H1 (cell line): ENCODE data around the gene CIBAR2. TPM values are rescaled to one million over a fixed set of nuclear protein-coding genes. Genes with fewer than 3 reads are reported as not detected.

Experiments used
- CTCF ChIA-PET: fragments of 300-600 bp; sonication (Branson Sonifier 250); formaldehyde crosslinking; loops from one replicate; lab custom pipeline; 2021; ENCODE audit not compliant: partially characterized antibody; lab: Charles Lee
- POLR2A ChIA-PET: fragments of 300-600 bp; sonication (Branson Sonifier 250); formaldehyde crosslinking; loops from one replicate; lab custom pipeline; 2021; ENCODE audit warnings: inconsistent platforms; ENCODE audit not compliant: partially characterized antibody; lab: Charles Lee
- DNase-seq, 2 experiments: peaks; one replicate each; pipeline versions ENCODE4 v3.0.0 to v3.0.0-alpha.2; 2010 to 2022; ENCODE audit warnings: low spot score in 2 of 2, low read depth in 1 of 2, mixed read lengths in 1 of 2
- FAIRE-seq: peaks from 2 replicates; lab custom pipeline; 2011; peaks lifted over from hg19 to GRCh38; lab: Jason Lieb, UNC
- H2AFZ ChIP-seq: 2 replicates; pipeline ENCODE4 v1.8.1; 2012; ENCODE audit warnings: low read length, inconsistent platforms
- H2AK5ac ChIP-seq: 2 replicates; pipeline ENCODE4 v1.6.1; 2013; ENCODE audit warnings: low read depth, low read length
- H2BK120ac ChIP-seq: replicated peaks from 2 replicates; pipeline ENCODE3; 2013; ENCODE audit warnings: low read depth, low read length, inconsistent platforms
- H2BK12ac ChIP-seq: 2 replicates; pipeline ENCODE4 v1.6.1; 2013; ENCODE audit warnings: low read depth, low read length
- H2BK15ac ChIP-seq: 2 replicates; pipeline ENCODE4 v1.6.1; 2013; ENCODE audit warnings: low read length
- H2BK20ac ChIP-seq: 2 replicates; pipeline ENCODE4 v1.6.1; 2013; ENCODE audit warnings: low read length
- H2BK5ac ChIP-seq: 2 replicates; pipeline ENCODE4 v1.6.1; 2013; ENCODE audit warnings: low read depth, low read length
- H3K14ac ChIP-seq: 2 replicates; pipeline ENCODE4 v1.6.1; 2013; ENCODE audit warnings: inconsistent platforms; ENCODE audit not compliant: insufficient read length
- H3K18ac ChIP-seq: 2 replicates; pipeline ENCODE4 v1.6.1; 2013; ENCODE audit warnings: low read length; ENCODE audit errors: extremely low read depth
- H3K23ac ChIP-seq: 2 replicates; pipeline ENCODE4 v1.6.1; 2013; ENCODE audit warnings: inconsistent platforms; ENCODE audit not compliant: insufficient read length
- H3K23me2 ChIP-seq: 2 replicates; pipeline ENCODE4 v1.6.1; 2013; ENCODE audit warnings: low read depth, low read length
- H3K27ac ChIP-seq: 2 replicates; pipeline ENCODE4 v1.6.1; 2011; ENCODE audit warnings: low read depth, low read length, inconsistent platforms
- H3K27me3 ChIP-seq, 4 experiments: replicated peaks in 1 of 4; 1 replicate in 1 of 4; 2 replicates in 3 of 4; pipeline versions ENCODE4 v1.6.1 to v1.8.1; 2011 to 2013; ENCODE audit warnings: low read length in 3 of 4, mild to moderate bottlenecking in 3 of 4, inconsistent platforms in 2 of 4, mixed read lengths in 2 of 4, moderate library complexity in 1 of 4; ENCODE audit not compliant: control insufficient read depth in 3 of 4, insufficient read depth in 3 of 4; ENCODE audit errors: extremely low read depth in 1 of 4
- H3K36me3 ChIP-seq, 4 experiments: 2 replicates each; pipeline versions ENCODE4 v1.6.1 to v1.8.1; 2011 to 2013; ENCODE audit warnings: mild to moderate bottlenecking in 4 of 4, low read length in 3 of 4, moderate library complexity in 2 of 4, control low read depth in 1 of 4, inconsistent platforms in 1 of 4; ENCODE audit not compliant: insufficient read depth in 4 of 4, control insufficient read depth in 2 of 4
- H3K4ac ChIP-seq: replicated peaks from 2 replicates; pipeline ENCODE3; 2013; ENCODE audit warnings: low read length, low read depth, mixed read lengths, inconsistent platforms; ENCODE audit not compliant: insufficient read length
- H3K4me1 ChIP-seq, 4 experiments: replicated peaks in 1 of 4; 1 replicate in 1 of 4; 2 replicates in 3 of 4; pipeline versions ENCODE4 v1.6.1 to v1.8.1; 2011 to 2013; ENCODE audit warnings: low read length in 3 of 4, inconsistent platforms in 2 of 4, mixed read lengths in 1 of 4; ENCODE audit not compliant: insufficient read depth in 4 of 4, control insufficient read depth in 3 of 4
- H3K4me2 ChIP-seq, 2 experiments: 2 replicates each; pipeline versions ENCODE4 v1.6.1 to v1.8.1; 2011 to 2013; ENCODE audit warnings: low read depth in 2 of 2, low read length in 2 of 2, control low read depth in 1 of 2, inconsistent platforms in 1 of 2, mild to moderate bottlenecking in 1 of 2; ENCODE audit not compliant: insufficient read depth in 1 of 2
- H3K4me3 ChIP-seq, 4 experiments: fragments of 200-600, 300-600 bp in 1 of 4; sonication (generic), shearing (Covaris generic), sonication (Bioruptor Twin) in 1 of 4; 2 replicates each; pipeline versions ENCODE4 v1.5.1 to v1.8.1; 2011 to 2016; ENCODE audit warnings: low read length in 4 of 4, low read depth in 3 of 4, control low read depth in 2 of 4, inconsistent platforms in 2 of 4, mild to moderate bottlenecking in 2 of 4, mixed read lengths in 1 of 4, moderate library complexity in 1 of 4; ENCODE audit not compliant: insufficient read depth in 2 of 4; ENCODE audit errors: extremely low read depth in 1 of 4
- H3K56ac ChIP-seq: replicated peaks from 2 replicates; pipeline ENCODE3; 2013; ENCODE audit warnings: low read depth, mild to moderate bottlenecking, mixed read lengths, low read length, inconsistent platforms; ENCODE audit not compliant: insufficient read length
- H3K79me1 ChIP-seq: 2 replicates; pipeline ENCODE4 v1.6.1; 2013; ENCODE audit warnings: low read depth, low read length, control low read depth
- H3K79me2 ChIP-seq, 2 experiments: 2 replicates each; pipeline versions ENCODE4 v1.6.1 to v1.8.1; 2012 to 2013; ENCODE audit warnings: low read length in 2 of 2, mild to moderate bottlenecking in 2 of 2, inconsistent platforms in 1 of 2; ENCODE audit not compliant: insufficient read depth in 2 of 2, control insufficient read depth in 1 of 2
- H3K9ac ChIP-seq, 4 experiments: replicated peaks in 1 of 4; 1 replicate in 1 of 4; 2 replicates in 3 of 4; pipeline versions ENCODE4 v1.6.1 to v1.8.1; 2011 to 2013; ENCODE audit warnings: low read depth in 3 of 4, low read length in 3 of 4, control low read depth in 2 of 4, mild to moderate bottlenecking in 2 of 4, moderate library complexity in 2 of 4, inconsistent platforms in 1 of 4; ENCODE audit errors: extremely low read depth in 1 of 4
- H3K9me3 ChIP-seq, 2 experiments: 2 replicates each; pipeline versions ENCODE4 v1.6.1 to v1.8.1; 2012 to 2013; ENCODE audit warnings: mild to moderate bottlenecking in 2 of 2, moderate library complexity in 2 of 2, control low read depth in 1 of 2, inconsistent platforms in 1 of 2, low read depth in 1 of 2, low read length in 1 of 2, mixed read lengths in 1 of 2; ENCODE audit not compliant: insufficient read depth in 2 of 2
- H4K20me1 ChIP-seq, 2 experiments: replicated peaks in 1 of 2; 2 replicates each; pipeline versions ENCODE3 to v1.8.1; 2011 to 2013; ENCODE audit warnings: inconsistent platforms in 2 of 2, low read length in 2 of 2, mild to moderate bottlenecking in 1 of 2; ENCODE audit not compliant: insufficient read depth in 2 of 2, control insufficient read depth in 1 of 2
- H4K5ac ChIP-seq: 2 replicates; pipeline ENCODE4 v1.6.1; 2013; ENCODE audit warnings: low read length, low read depth, mixed read lengths, inconsistent platforms; ENCODE audit not compliant: insufficient read length
- H4K8ac ChIP-seq: 2 replicates; pipeline ENCODE4 v1.8.0; 2013; ENCODE audit warnings: mild to moderate bottlenecking, moderate library complexity, low read length, inconsistent platforms; ENCODE audit not compliant: insufficient read depth; ENCODE audit errors: extremely low read depth
- H4K91ac ChIP-seq: replicated peaks from 2 replicates; pipeline ENCODE3; 2013; ENCODE audit warnings: low read length, mixed read lengths, inconsistent platforms; ENCODE audit not compliant: insufficient read length
- CBX5 ChIP-seq: fragments of 300-800, 300-1000 bp; sonication (generic); IDR thresholded peaks from 2 replicates; pipeline ENCODE4 v1.7.1; 2016; ENCODE audit warnings: antibody characterized with exemption, low read length, low read depth
- GTF2F1 ChIP-seq: IDR thresholded peaks from 2 replicates; pipeline ENCODE4 v1.6.1; 2012; ENCODE audit warnings: low read depth, low read length, improper control_type of control experiment, borderline replicate concordance
- KDM1A ChIP-seq: fragments of 200-600, 300-600 bp; sonication (generic); IDR thresholded peaks from 2 replicates; pipeline ENCODE4 v1.7.1; 2016; ENCODE audit warnings: mild to moderate bottlenecking, low read length, borderline replicate concordance
- MAFK ChIP-seq: IDR thresholded peaks from 2 replicates; pipeline ENCODE4 v1.6.1; 2012; ENCODE audit warnings: low read depth, mild to moderate bottlenecking, improper control_type of control experiment, low read length
- MAX ChIP-seq: IDR thresholded peaks from 2 replicates; pipeline ENCODE4 v1.6.1; 2012; ENCODE audit warnings: inconsistent platforms
- NRF1 ChIP-seq: IDR thresholded peaks from 2 replicates; pipeline ENCODE4 v1.6.1; 2011; ENCODE audit warnings: mild to moderate bottlenecking, low read depth, low read length, improper control_type of control experiment
- POU5F1 ChIP-seq: IDR thresholded peaks from 2 replicates; pipeline ENCODE4 v1.6.1; 2011; ENCODE audit warnings: low read depth, mild to moderate bottlenecking, low read length, moderate library complexity
- SIN3A ChIP-seq, 2 experiments: IDR thresholded peaks in 1 of 2; conservative IDR thresholded peaks in 1 of 2; 2 replicates each; pipeline ENCODE4 v1.6.1; 2011 to 2012; ENCODE audit warnings: low read length in 2 of 2, improper control_type of control experiment in 1 of 2, low read depth in 1 of 2, mild to moderate bottlenecking in 1 of 2
- SIX5 ChIP-seq: IDR thresholded peaks from 2 replicates; pipeline ENCODE4 v1.6.1; 2011; ENCODE audit warnings: mild to moderate bottlenecking, low read depth, low read length
- SUZ12 ChIP-seq: fragments of 200-600 bp; sonication (generic); IDR thresholded peaks from 2 replicates; pipeline ENCODE4 v1.6.1; 2012; ENCODE audit warnings: mild to moderate bottlenecking, inconsistent platforms, low read length, moderate library complexity, mixed read lengths
- TAF1 ChIP-seq: IDR thresholded peaks from 2 replicates; pipeline ENCODE4 v1.6.1; 2011; ENCODE audit warnings: mild to moderate bottlenecking, low read depth, low read length
- USF2 ChIP-seq: IDR thresholded peaks from 2 replicates; pipeline ENCODE4 v1.6.1; 2011; ENCODE audit warnings: low read length, improper control_type of control experiment
- YY1 ChIP-seq: IDR thresholded peaks from 2 replicates; pipeline ENCODE4 v1.6.1; 2011; ENCODE audit warnings: low read depth, mild to moderate bottlenecking, low read length
- WGBS, 2 experiments: shearing (Covaris generic) in 1 of 2; methylation state at CpG; one replicate each; pipeline versions ENCODE4 v1.1.6 to v1.1.7; 2013 to 2015; ENCODE audit warnings: low lambda C conversion rate in 2 of 2, mixed read lengths in 2 of 2, inconsistent platforms in 1 of 2, low coverage in 1 of 2, missing lambda C conversion rate in 1 of 2; ENCODE audit not compliant: insufficient replicate concordance in 2 of 2, insufficient coverage in 1 of 2, insufficient read length in 1 of 2; ENCODE audit errors: extremely low coverage in 1 of 2, missing lambda C conversion rate in 1 of 2; 5-methylcytosine and 5-hydroxymethylcytosine counted together
- polyA plus RNA-seq, 7 experiments: library from polyadenylated mRNA; depleted of rRNA in 3 of 7; stranded (reverse) in 5 of 7; unstranded in 2 of 7; fragments of >200 nt in 5 of 7; fragments of 200-250 nt in 2 of 7; gene quantifications; 1 replicate in 5 of 7; 2 replicates in 1 of 7; 4 replicates in 1 of 7; pipeline versions ENCODE4 v1.2.1 to v1.2.3, GENCODE V29; 2011 to 2013; ENCODE audit warnings: missing spikeins in 2 of 7, mixed read lengths in 2 of 7
- total RNA-seq: library from RNA; stranded (reverse); fragmentation: NEBNext Ultra II Directional; extraction: Animal tissue kit (Norgen Biotek cat#: 25700); gene quantifications from 2 replicates; pipeline ENCODE4 v1.2.1, GENCODE V29; 2021

The CIBAR2 gene
- total and polyA plus RNA-seq, 2 of the 8 experiments (the other 6 are each of a cell fraction or from before 2014, with no cell fraction given): 0.18 TPM; not detected in 1

GRCh38 chr16:85066346-85066885, 45.9 kb downstream of the CIBAR2 start:
- Histone ChIP-seq H3K4ac (no peak overlapping the region), H2AK5ac (no peak overlapping the region), H2AFZ (no peak overlapping the region), H3K4me3 (no peak overlapping the region), H3K79me1 (no peaks in the 10 kb centered on the region), H4K20me1 (peaks cover 0 to 2% of the 10 kb centered on the region in 2 experiments), H4K8ac (no peak overlapping the region), H3K4me1 (peaks cover 4 to 12% (median 7%) of the 10 kb centered on the region in 4 experiments), H3K14ac (no peak overlapping the region), H2BK20ac (no peak overlapping the region), H3K56ac (no peak overlapping the region), H3K36me3 (no peaks in the 10 kb centered on the region; a peak in 1 of 8 replicates), H3K27ac (no peak overlapping the region), H3K18ac (no peak overlapping the region), H3K27me3 (no peaks in the 10 kb centered on the region; a peak in 1 of 7 replicates), H4K5ac (no peak overlapping the region), H3K9ac (no peak overlapping the region), H4K91ac (no peak overlapping the region), H3K79me2 (no peaks in the 10 kb centered on the region), H2BK120ac (no peak overlapping the region), H2BK15ac (no peak overlapping the region), H3K4me2 (no peak overlapping the region), H3K9me3 (no peaks in the 10 kb centered on the region), H3K23ac (no peak overlapping the region), H2BK5ac (no peak overlapping the region), H3K23me2 (no peaks in the 10 kb centered on the region; the same call in 1 of the 2 replicates), H2BK12ac (no peak overlapping the region)
- ChIA-PET CTCF (interaction anchor here (1.2 to 6.3 kb wide), 2 partner anchors 9 to 17 kb away, joined by 3 to 59 read pairs; no protein-coding TSS in a partner anchor), POLR2A (no interaction called here)
- FAIRE-seq (no peak), DNase-seq (no peak)
- 92% methylated on average over 12 of the region's 12 CpGs; no CpG with 5 or more reads in 1 of the 2 experiments for WGBS, 2 experiments
- TF ChIP-seq SIN3A (conservative IDR thresholded peaks at IDR 0.05 in 1 of 2, IDR thresholded peaks at IDR 0.05 in 1 of 2; ENCODE audit: low read depth in 1 of 2, low read length in 2 of 2) (no peak), GTF2F1 (no peak), NRF1 (no peak), USF2 (no peak), MAFK (no peak), SIX5 (no peak), CBX5 (no peak), KDM1A (no peak), TAF1 (no peak), YY1 (no peak), POU5F1 (no peak), SUZ12 (no peak), MAX (no peak)
